H9 (cell line): ENCODE data around the gene ERVK3-1. TPM values are rescaled to one million over a fixed set of nuclear protein-coding genes. Genes with fewer than 3 reads are reported as not detected.

Experiments
- DNase-seq: peaks from one replicate; pipeline ENCODE4 v3.0.0-alpha.2; 2017
- H2AFZ ChIP-seq: one replicate; pipeline ENCODE4 v1.6.1; 2013; ENCODE audit warnings: mild to moderate bottlenecking, low read length, control low read depth, moderate library complexity
- H2AK5ac ChIP-seq: 2 replicates; pipeline ENCODE4 v1.6.1; 2013; ENCODE audit warnings: low read length, control low read depth, mixed read lengths; ENCODE audit not compliant: insufficient read length
- H2BK120ac ChIP-seq: one replicate; pipeline ENCODE4 v1.6.1; 2013; ENCODE audit warnings: low read depth, mild to moderate bottlenecking, low read length, control low read depth, inconsistent platforms; ENCODE audit not compliant: poor library complexity, severe bottlenecking
- H2BK12ac ChIP-seq: 2 replicates; pipeline ENCODE4 v1.6.1; 2013; ENCODE audit warnings: low read length, control low read depth, mixed read lengths, low read depth; ENCODE audit not compliant: insufficient read length
- H2BK15ac ChIP-seq: 2 replicates; pipeline ENCODE4 v1.6.1; 2013; ENCODE audit warnings: low read depth, low read length, control low read depth
- H2BK20ac ChIP-seq: one replicate; pipeline ENCODE4 v1.6.1; 2013; ENCODE audit warnings: low read depth, mild to moderate bottlenecking, low read length, control low read depth, inconsistent platforms; ENCODE audit not compliant: poor library complexity, severe bottlenecking
- H2BK5ac ChIP-seq: 2 replicates; pipeline ENCODE4 v1.6.1; 2013; ENCODE audit warnings: low read length, control low read depth, mixed read lengths; ENCODE audit not compliant: insufficient read length
- H3K14ac ChIP-seq: 2 replicates; pipeline ENCODE4 v1.6.1; 2013; ENCODE audit warnings: low read length, control low read depth; ENCODE audit not compliant: insufficient read depth
- H3K18ac ChIP-seq: 2 replicates; pipeline ENCODE4 v1.6.1; 2013; ENCODE audit warnings: low read depth, mild to moderate bottlenecking, mixed read lengths, low read length, control low read depth; ENCODE audit not compliant: insufficient read length
- H3K23ac ChIP-seq: 2 replicates; pipeline ENCODE4 v1.6.1; 2013; ENCODE audit warnings: low read length, control low read depth, mixed read lengths, low read depth; ENCODE audit not compliant: insufficient read length
- H3K23me2 ChIP-seq: 2 replicates; pipeline ENCODE4 v1.6.1; 2013; ENCODE audit warnings: low read depth, mild to moderate bottlenecking, mixed read lengths, low read length, control low read depth; ENCODE audit not compliant: insufficient read length, poor library complexity, severe bottlenecking
- H3K27ac ChIP-seq: 2 replicates; pipeline ENCODE4 v1.5.1; 2013; ENCODE audit warnings: low read length, control low read depth, mixed read lengths, low read depth; ENCODE audit not compliant: insufficient read length
- H3K27me3 ChIP-seq: 2 replicates; pipeline ENCODE4 v1.6.1; 2013; ENCODE audit warnings: low read length, control low read depth, inconsistent platforms; ENCODE audit not compliant: insufficient read depth
- H3K4ac ChIP-seq: 2 replicates; pipeline ENCODE4 v1.6.1; 2013; ENCODE audit warnings: low read depth, mild to moderate bottlenecking, control low read depth, inconsistent platforms, low read length, moderate library complexity
- H3K4me1 ChIP-seq: 2 replicates; pipeline ENCODE4 v1.6.1; 2013; ENCODE audit warnings: low read length, control low read depth, inconsistent platforms; ENCODE audit not compliant: insufficient read depth
- H3K4me2 ChIP-seq: 2 replicates; pipeline ENCODE4 v1.6.1; 2013; ENCODE audit warnings: low read length, control low read depth, mixed read lengths; ENCODE audit not compliant: insufficient read length, insufficient read depth
- H3K56ac ChIP-seq: 2 replicates; pipeline ENCODE4 v1.6.1; 2013; ENCODE audit warnings: low read depth, mild to moderate bottlenecking, mixed read lengths, low read length, control low read depth; ENCODE audit not compliant: insufficient read length
- H3K79me1 ChIP-seq: 2 replicates; pipeline ENCODE4 v1.6.1; 2013; ENCODE audit warnings: low read depth, mild to moderate bottlenecking, moderate library complexity, low read length, control low read depth, inconsistent platforms; ENCODE audit not compliant: insufficient read depth, poor library complexity, severe bottlenecking
- H3K79me2 ChIP-seq: 2 replicates; pipeline ENCODE4 v1.6.1; 2013; ENCODE audit warnings: low read length, control low read depth, inconsistent platforms; ENCODE audit not compliant: insufficient read depth
- H3K9ac ChIP-seq: 2 replicates; pipeline ENCODE4 v1.6.1; 2013; ENCODE audit warnings: low read length, control low read depth, mixed read lengths; ENCODE audit not compliant: insufficient read length; ENCODE audit errors: extremely low read depth
- H3K9me3 ChIP-seq: one replicate; pipeline ENCODE4 v1.6.1; 2013; ENCODE audit warnings: low read depth, low read length, inconsistent platforms; ENCODE audit not compliant: control insufficient read depth
- H3T11ph ChIP-seq: one replicate; pipeline ENCODE4 v1.6.1; 2013; ENCODE audit warnings: mild to moderate bottlenecking, low read length, control low read depth, inconsistent platforms
- H4K20me1 ChIP-seq: one replicate; pipeline ENCODE4 v1.6.1; 2013; ENCODE audit not compliant: control insufficient read depth, insufficient read length, insufficient read depth
- H4K5ac ChIP-seq: 2 replicates; pipeline ENCODE4 v1.6.1; 2013; ENCODE audit warnings: low read depth, mild to moderate bottlenecking, mixed read lengths, low read length, control low read depth; ENCODE audit not compliant: insufficient read length
- H4K8ac ChIP-seq: replicated peaks from 2 replicates; pipeline ENCODE4 v1.6.1; 2013; ENCODE audit warnings: low read length, control low read depth, mixed read lengths, low read depth; ENCODE audit not compliant: insufficient read length
- H4K91ac ChIP-seq: 2 replicates; pipeline ENCODE4 v1.6.1; 2013; ENCODE audit warnings: low read depth, mild to moderate bottlenecking, moderate library complexity, mixed read lengths, low read length, control low read depth; ENCODE audit not compliant: insufficient read length
- H3K27ac Mint-ChIP-seq, 3 experiments: 2 replicates in 2 of 3; 3 replicates in 1 of 3; pipeline ENCODE4 v1.8.0; 2020 to 2021; ENCODE audit warnings: mixed read lengths in 3 of 3, mild to moderate bottlenecking in 1 of 3, moderate library complexity in 1 of 3
- H3K27me3 Mint-ChIP-seq: 2 replicates; pipeline ENCODE4 v1.8.0; 2021; ENCODE audit warnings: low read depth, mild to moderate bottlenecking, moderate library complexity, mixed read lengths
- H3K36me3 Mint-ChIP-seq, 3 experiments: 2 replicates in 2 of 3; 3 replicates in 1 of 3; pipeline ENCODE4 v1.8.0; 2020 to 2021; ENCODE audit warnings: low read depth in 3 of 3, mixed read lengths in 3 of 3; ENCODE audit not compliant: insufficient read depth in 1 of 3
- H3K4me1 Mint-ChIP-seq, 2 experiments: 2 replicates each; pipeline ENCODE4 v1.8.0; 2020; ENCODE audit warnings: mixed read lengths in 2 of 2
- H3K4me3 Mint-ChIP-seq, 2 experiments: 2 replicates in 1 of 2; 3 replicates in 1 of 2; pipeline ENCODE4 v1.8.0; 2020 to 2021; ENCODE audit warnings: mild to moderate bottlenecking in 2 of 2, mixed read lengths in 2 of 2, moderate library complexity in 1 of 2
- H3K9me3 Mint-ChIP-seq, 2 experiments: 2 replicates in 1 of 2; 3 replicates in 1 of 2; pipeline ENCODE4 v1.8.0; 2020; ENCODE audit warnings: mild to moderate bottlenecking in 2 of 2, mixed read lengths in 2 of 2, moderate library complexity in 1 of 2
- CTCF ChIP-seq: fragments of 200-600 bp; sonication (generic); conservative IDR thresholded peaks from 3 replicates; pipeline ENCODE4 v1.8.0; 2021; ENCODE audit warnings: antibody characterized with exemption, mild to moderate bottlenecking
- WGBS: extraction: QIAGEN DNeasy Blood & Tissue Kit; methylation state at CpG from one replicate; pipeline ENCODE4 v1.1.7; 2013; ENCODE audit warnings: missing lambda C conversion rate, low lambda C conversion rate, mixed read lengths; ENCODE audit not compliant: insufficient read length; ENCODE audit errors: extremely low coverage; 5-methylcytosine and 5-hydroxymethylcytosine counted together
- total RNA-seq: library from RNA; stranded (reverse); gene quantifications from 2 replicates; pipeline ENCODE4 v1.2.1, GENCODE V29; 2021

Gene ERVK3-1
- total RNA-seq, 1 experiment from 2014 or later, result 43.7 TPM

- H3K23ac ChIP-seq, result no peak overlapping the region
- no peak overlapping the region; the same call in 1 of the 2 replicates for H3K4ac ChIP-seq
- H3K9me3 ChIP-seq, result no peaks in the 10 kb centered on the region
- DNase-seq, result peak; percentile 75
- H3K4me1 Mint-ChIP-seq, result peaks cover 22 to 26% of the 10 kb centered on the region in 2 experiments
- H3K9ac ChIP-seq, result peak overlapping the region; percentile 91
- H2AK5ac ChIP-seq, result no peak overlapping the region
- H4K91ac ChIP-seq, result peak overlapping the region; percentile 24
- peaks cover 2% of the 10 kb centered on the region for H4K20me1 ChIP-seq
- peaks cover 12% of the 10 kb centered on the region for H3K79me1 ChIP-seq
- H3K14ac ChIP-seq, result peak overlapping the region; percentile 92
- no peak overlapping the region for H2BK5ac ChIP-seq
- H4K5ac ChIP-seq, result peak overlapping the region; percentile 11
- H3K79me2 ChIP-seq, result peaks cover 33% of the 10 kb centered on the region
- H3K9me3 Mint-ChIP-seq, result peaks cover 0 to 3% of the 10 kb centered on the region in 2 experiments; a peak in 1 of 5 replicates
- H2BK12ac ChIP-seq, result no peak overlapping the region
- no peak overlapping the region for H2BK20ac ChIP-seq
- H2BK15ac ChIP-seq, result no peak overlapping the region
- peak overlapping the region; percentile 89 for H3K18ac ChIP-seq
- H3K56ac ChIP-seq, result no peak overlapping the region
- H3K27ac Mint-ChIP-seq, result peak overlapping the region; percentile 91 to 98 (median 97); a peak in 6 of 7 replicates
- H3K27me3 ChIP-seq, result no peaks in the 10 kb centered on the region
- peaks cover 9% of the 10 kb centered on the region; the same call in 1 of the 2 replicates for H3K4me1 ChIP-seq
- no peak overlapping the region for H3K27ac ChIP-seq
- H3K23me2 ChIP-seq, result peaks cover 5% of the 10 kb centered on the region
- no peak overlapping the region for H2AFZ ChIP-seq
- WGBS, result no CpG with 5 or more reads among the region's 60 CpGs
- TF ChIP-seq CTCF, result no peak
- no peaks in the 10 kb centered on the region for H3K27me3 Mint-ChIP-seq
- peak overlapping the region; percentile 93 to 98 for H3K4me3 Mint-ChIP-seq
- peak overlapping the region; percentile 93 for H3K4me2 ChIP-seq
- peak overlapping the region; percentile 15 for H2BK120ac ChIP-seq
- H3K36me3 Mint-ChIP-seq, result peaks cover 31 to 39% (median 35%) of the 10 kb centered on the region in 3 experiments
- H3T11ph ChIP-seq, result no peak overlapping the region
- no peak overlapping the region for H4K8ac ChIP-seq
Observed at GRCh38 chr19:58279042-58279924, 25.9 kb upstream of the ERVK3-1 start.
